ENCODE data around the gene MYOD1.

The MYOD1 gene

DNA sequence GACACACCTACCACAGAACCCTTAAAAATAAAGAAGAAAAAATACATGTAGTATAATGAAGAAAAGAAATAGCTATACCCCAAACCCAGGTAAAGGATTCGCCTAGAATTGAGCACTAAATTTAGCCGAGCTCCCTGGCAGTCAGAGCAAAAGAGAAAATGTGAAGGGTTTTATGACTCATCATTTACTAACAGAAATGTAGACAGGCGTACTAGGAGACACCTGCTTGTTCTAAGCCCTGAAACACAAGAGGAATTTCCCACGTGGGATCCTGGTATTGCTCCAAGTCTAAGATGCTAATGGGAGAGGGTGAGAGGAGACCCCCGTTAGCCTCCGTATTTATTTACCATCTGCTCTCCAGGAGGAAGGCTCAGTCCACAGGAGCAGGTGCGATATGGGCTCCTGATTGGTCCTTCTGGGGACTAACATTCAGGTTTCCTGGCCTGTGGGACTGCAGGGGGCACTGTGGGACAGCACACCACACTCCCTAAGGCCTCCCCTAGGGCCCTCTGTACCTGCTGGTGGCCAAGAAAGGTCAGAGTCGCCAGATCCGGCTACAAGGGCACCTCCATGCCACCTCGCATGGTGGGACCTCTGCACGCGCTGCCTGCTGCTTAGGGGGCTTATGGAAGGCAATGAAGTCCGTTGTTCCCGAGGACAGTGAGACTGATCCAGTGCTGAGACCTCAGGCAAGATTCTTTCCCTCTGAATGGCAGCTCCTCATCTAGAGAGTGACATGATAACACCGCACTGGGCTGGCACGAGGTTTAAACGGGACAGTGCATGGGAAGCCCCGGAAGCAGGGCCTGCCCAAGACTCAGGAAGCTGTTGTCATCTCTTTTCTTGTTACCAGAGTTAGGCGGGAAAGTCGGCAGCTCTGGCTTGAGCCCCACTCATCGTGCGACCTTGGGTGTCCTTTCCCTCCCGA is 41.0 kb downstream of the MYOD1 start:
- DNase-seq (ENCODE audit: low read depth), result peak; percentile 22
- H3K4me3 ChIP-seq (ENCODE audit: low read length), result no peak overlapping the region
- TF ChIP-seq, protein P1, sequence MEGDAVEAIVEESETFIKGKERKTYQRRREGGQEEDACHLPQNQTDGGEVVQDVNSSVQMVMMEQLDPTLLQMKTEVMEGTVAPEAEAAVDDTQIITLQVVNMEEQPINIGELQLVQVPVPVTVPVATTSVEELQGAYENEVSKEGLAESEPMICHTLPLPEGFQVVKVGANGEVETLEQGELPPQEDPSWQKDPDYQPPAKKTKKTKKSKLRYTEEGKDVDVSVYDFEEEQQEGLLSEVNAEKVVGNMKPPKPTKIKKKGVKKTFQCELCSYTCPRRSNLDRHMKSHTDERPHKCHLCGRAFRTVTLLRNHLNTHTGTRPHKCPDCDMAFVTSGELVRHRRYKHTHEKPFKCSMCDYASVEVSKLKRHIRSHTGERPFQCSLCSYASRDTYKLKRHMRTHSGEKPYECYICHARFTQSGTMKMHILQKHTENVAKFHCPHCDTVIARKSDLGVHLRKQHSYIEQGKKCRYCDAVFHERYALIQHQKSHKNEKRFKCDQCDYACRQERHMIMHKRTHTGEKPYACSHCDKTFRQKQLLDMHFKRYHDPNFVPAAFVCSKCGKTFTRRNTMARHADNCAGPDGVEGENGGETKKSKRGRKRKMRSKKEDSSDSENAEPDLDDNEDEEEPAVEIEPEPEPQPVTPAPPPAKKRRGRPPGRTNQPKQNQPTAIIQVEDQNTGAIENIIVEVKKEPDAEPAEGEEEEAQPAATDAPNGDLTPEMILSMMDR (conservative IDR thresholded peaks at IDR 0.05; ENCODE audit: low read length), result peak; percentile 70

- no peak for DNase-seq (ENCODE audit: low read depth)
- H3K4me3 ChIP-seq (ENCODE audit: low read length), result no peak overlapping the region
- TF ChIP-seq, protein P1 (conservative IDR thresholded peaks at IDR 0.05; ENCODE audit: low read length), result peak; percentile 10; the same call in 1 of the 2 replicates
These were observed 43.1 kb downstream of the MYOD1 start for GRCh38 chr11:17762309-17762974.

GRCh38 chr11:17763244-17763643 is 43.9 kb downstream of the MYOD1 start:
- TF ChIP-seq, protein P1 (conservative IDR thresholded peaks at IDR 0.05; ENCODE audit: low read length), result no peak
- no peak overlapping the region for H3K4me3 ChIP-seq (ENCODE audit: low read length)
- DNase-seq (ENCODE audit: low read depth), result no peak

DNA sequence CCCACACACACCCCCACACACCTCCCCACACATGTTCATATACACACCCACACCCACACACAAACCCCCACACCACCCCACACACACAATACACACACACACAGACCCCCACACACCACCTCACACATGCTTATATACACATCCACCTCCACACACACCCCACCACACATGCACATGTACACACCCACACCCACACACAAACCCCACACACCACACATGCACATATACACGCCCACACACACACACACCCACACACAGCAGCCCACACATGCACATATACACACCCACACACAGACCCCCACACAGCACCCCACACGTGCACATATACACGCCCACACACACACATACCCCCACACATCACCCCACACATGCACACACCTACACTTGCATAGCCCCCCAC is 44.3 kb downstream of the MYOD1 start:
- H3K4me3 ChIP-seq (ENCODE audit: low read length), result no peak overlapping the region
- TF ChIP-seq, protein P1 (conservative IDR thresholded peaks at IDR 0.05; ENCODE audit: low read length), result no peak

DNA sequence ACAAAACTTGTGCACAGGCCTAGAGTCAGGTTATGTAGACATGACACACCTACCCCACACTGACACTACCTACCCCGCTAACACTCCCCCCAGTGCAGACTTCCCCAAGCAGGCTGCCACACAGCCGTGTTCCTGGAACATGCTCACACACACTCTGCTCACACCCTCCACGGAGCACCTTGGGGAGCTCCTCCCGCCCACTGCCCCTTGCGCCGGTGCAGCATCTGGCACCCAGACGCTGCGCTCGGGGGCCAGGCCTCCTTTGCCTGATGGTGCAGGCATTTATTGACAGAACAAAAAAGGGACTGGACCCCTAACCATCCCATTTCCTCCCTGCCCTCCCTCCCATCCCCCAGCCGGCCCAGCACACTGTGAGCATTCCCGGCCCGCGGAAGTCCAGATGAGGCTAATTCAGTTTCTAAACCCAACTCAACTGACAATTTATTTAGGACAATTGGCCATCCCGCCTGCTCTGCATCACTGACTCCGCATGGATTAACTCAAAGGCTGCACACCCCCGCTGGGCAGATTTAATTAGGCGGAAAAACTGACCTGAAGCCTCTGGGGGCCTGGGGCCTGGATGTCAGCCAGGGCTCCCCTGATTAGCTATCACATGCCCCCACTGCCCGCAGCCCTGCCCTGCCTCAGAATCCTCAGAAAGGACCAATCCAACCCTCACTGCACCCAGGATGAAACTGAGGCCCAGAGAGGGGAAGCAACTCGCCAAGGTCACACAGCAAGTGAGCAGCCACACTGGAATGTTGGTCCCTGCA is 45.3 kb downstream of the MYOD1 start:
- no peak overlapping the region for H3K4me3 ChIP-seq (ENCODE audit: low read length)
- no peak for DNase-seq (ENCODE audit: low read depth)
- TF ChIP-seq, protein P1 (conservative IDR thresholded peaks at IDR 0.05; ENCODE audit: low read length), result no peak

More for the DNA sequence above, 44.3 kb downstream of the MYOD1 start:
- no peak for DNase-seq (ENCODE audit: low read depth)

DNA sequence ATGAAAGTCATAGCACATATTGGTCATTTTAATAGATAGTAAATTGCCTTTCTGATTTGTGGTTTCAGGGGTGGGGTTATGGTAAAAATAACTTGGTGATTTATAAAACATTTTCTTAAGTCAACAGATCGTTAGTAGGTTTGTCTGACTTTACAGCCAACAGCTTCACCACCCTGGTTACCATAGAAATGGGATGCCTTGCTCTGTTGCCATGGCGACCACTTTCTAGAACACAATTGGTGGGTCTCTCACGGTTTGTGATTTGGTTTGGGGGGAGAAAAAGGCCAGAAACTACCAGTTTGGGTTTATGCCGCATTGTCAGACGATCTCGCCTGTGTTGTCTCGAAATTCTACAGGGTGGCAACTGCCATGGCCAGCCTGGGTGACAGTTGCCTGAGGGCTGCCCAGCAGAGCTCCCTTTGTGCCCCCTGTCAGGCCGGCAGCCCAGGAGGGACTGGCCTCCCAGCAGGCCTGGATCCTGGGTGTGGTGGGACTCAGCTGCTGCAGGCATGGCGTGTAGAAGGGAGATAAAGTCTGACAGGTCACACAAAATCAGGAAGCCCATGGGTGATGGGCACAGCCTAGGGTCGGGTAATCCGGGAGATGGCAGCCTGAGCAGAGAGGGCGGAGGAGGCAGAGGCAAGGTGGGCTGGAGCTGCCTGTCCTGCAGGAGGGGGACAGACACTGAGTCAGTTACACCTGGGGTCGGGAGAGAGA is 46.1 kb downstream of the MYOD1 start:
- H3K4me3 ChIP-seq (ENCODE audit: low read length), result no peak overlapping the region
- TF ChIP-seq, protein P1 (conservative IDR thresholded peaks at IDR 0.05; ENCODE audit: low read length), result no peak
- DNase-seq (ENCODE audit: low read depth), result no peak
